ENCODE data around the gene PTPN5. TPM values are rescaled to one million over a fixed set of nuclear protein-coding genes. Genes with fewer than 3 reads are reported as not detected.

PTPN5 gene
- total and polyA plus RNA-seq, 7 donors = 0.22 to 1.4 (median 0.61) TPM

- H3K36me3 ChIP-seq (ENCODE audit: insufficient read depth in 1 of 2, low read depth in 1 of 2) = no peaks in the 10 kb centered on the region
- no peaks in the 10 kb centered on the region for H3K27me3 ChIP-seq (ENCODE audit: insufficient read depth in 3 of 3, low read length in 2 of 3)
- no peaks in the 10 kb centered on the region for H3K4me1 ChIP-seq
- TF ChIP-seq CTCF (IDR thresholded peaks at IDR 0.05) = no peak
- DNase-seq = no peak
- no peaks in the 10 kb centered on the region for H3K9me3 ChIP-seq
- no peak for ATAC-seq
- H3K4me3 ChIP-seq = no peak overlapping the region
- no peak overlapping the region for H3K27ac ChIP-seq
- 48 to 54% (median 50%) methylated on average over 10 of the region's 10 CpGs for WGBS, 3 donors
- intact Hi-C loops (cut with DNase I) = loop anchor here in 1 of 2 donors (10.0 kb wide), 1 partner anchor 622 kb away; no protein-coding TSS in a partner anchor
These were observed 54.9 kb downstream of the PTPN5 start for GRCh38 chr11:18736590-18737148.

GRCh38 chr11:18733202-18733601, 58.4 kb downstream of the PTPN5 start:
- intact Hi-C loops (cut with DNase I) = loop anchor here in 1 of 2 donors (5.0 to 10.0 kb wide), 2 partner anchors 191 to 618 kb away; no protein-coding TSS in a partner anchor
- no peaks in the 10 kb centered on the region for H3K27me3 ChIP-seq (ENCODE audit: insufficient read depth in 3 of 3, low read length in 2 of 3)
- ATAC-seq (no peak), DNase-seq (no peak)
- H3K4me1 ChIP-seq = no peaks in the 10 kb centered on the region
- H3K9me3 ChIP-seq = no peaks in the 10 kb centered on the region
- no peaks in the 10 kb centered on the region for H3K36me3 ChIP-seq (ENCODE audit: insufficient read depth in 1 of 2, low read depth in 1 of 2)
- no peak overlapping the region for H3K27ac ChIP-seq
- 86 to 88% (median 87%) methylated on average over 16 of the region's 16 CpGs for WGBS, 3 donors
- no peak for TF ChIP-seq CTCF (IDR thresholded peaks at IDR 0.05)
- no peak overlapping the region for H3K4me3 ChIP-seq

- WGBS, 3 donors = 65 to 73% (median 70%) methylated on average over 11 of the region's 11 CpGs
- H3K27me3 ChIP-seq (ENCODE audit: insufficient read depth in 3 of 3, low read length in 2 of 3) = no peaks in the 10 kb centered on the region
- no peaks in the 10 kb centered on the region for H3K9me3 ChIP-seq
- no peak overlapping the region for H3K27ac ChIP-seq
- ATAC-seq (peak; percentile 56 to 77 (median 62)), DNase-seq (peak in 1 of 2 donors; percentile 58)
- no peaks in the 10 kb centered on the region for H3K4me1 ChIP-seq
- no peaks in the 10 kb centered on the region for H3K36me3 ChIP-seq (ENCODE audit: insufficient read depth in 1 of 2, low read depth in 1 of 2)
- peak; percentile 95 for TF ChIP-seq CTCF (IDR thresholded peaks at IDR 0.05)
- intact Hi-C loops (cut with DNase I) = loop anchor here in 1 of 2 donors (5.0 to 10.0 kb wide), 2 partner anchors 190 to 617 kb away; no protein-coding TSS in a partner anchor
- no peak overlapping the region for H3K4me3 ChIP-seq
These were observed 59.4 kb downstream of the PTPN5 start for GRCh38 chr11:18731949-18732821.

GRCh38 chr11:18731441-18731840, 60.2 kb downstream of the PTPN5 start:
- Histone ChIP-seq H3K4me3 (no peak overlapping the region), H3K9me3 (no peaks in the 10 kb centered on the region), H3K36me3 (ENCODE audit: insufficient read depth in 1 of 2, low read depth in 1 of 2) (no peaks in the 10 kb centered on the region), H3K27ac (no peak overlapping the region), H3K27me3 (ENCODE audit: insufficient read depth in 3 of 3, low read length in 2 of 3) (no peaks in the 10 kb centered on the region), H3K4me1 (no peaks in the 10 kb centered on the region)
- no peak for TF ChIP-seq CTCF (IDR thresholded peaks at IDR 0.05)
- DNase-seq = no peak
- intact Hi-C loops (cut with DNase I) = loop anchor here in 1 of 2 donors (5.0 to 10.0 kb wide), 2 partner anchors 189 to 617 kb away; no protein-coding TSS in a partner anchor
- WGBS, 3 donors = 87 to 100% (median 90%) methylated on average over 2 of the region's 2 CpGs
- ATAC-seq = no peak

Data from psoas muscle (tissue), 8 donors.